Motor neuron (in vitro differentiated cells): Measurements from ENCODE around the gene GPANK1. TPM values are rescaled to one million over a fixed set of nuclear protein-coding genes. Genes with fewer than 3 reads are reported as not detected.
A peak's percentile ranks its signal among the peaks of the same experiment; 100 is the strongest.
"Not testable (repeated sequence)": the region's sequence is repeated elsewhere in the genome, so short reads cannot be mapped to it uniquely, and the experiment has no call there.

Source experiments
- ATAC-seq, 8 experiments: fragments of 200-7000 bp; cut with Tn5 transposase; replicated peaks in 6 of 8; 2 replicates each; pipeline ENCODE4 v1.8.0; 2021; ENCODE audit warnings: mild to moderate bottlenecking in 8 of 8, moderate library complexity in 8 of 8
- H3K27ac ChIP-seq, 2 donors: fragments of 250-450 bp; sonication (Bioruptor Pico); 2 replicates each; pipeline ENCODE4 v1.9.0; 2021; ENCODE audit warnings: antibody characterized with exemption in 2 of 2, mild to moderate bottlenecking in 2 of 2, moderate library complexity in 1 of 2
- H3K4me1 ChIP-seq, 2 donors: fragments of 250-450 bp; sonication (Bioruptor Pico); replicated peaks in 1 of 2; 2 replicates each; pipeline ENCODE4 v1.6.1; 2021; ENCODE audit warnings: antibody characterized with exemption in 2 of 2, mild to moderate bottlenecking in 2 of 2, moderate library complexity in 1 of 2
- H3K4me3 ChIP-seq, 5 donors: fragments of 250-450 bp; sonication (Bioruptor Pico); 2 replicates each; pipeline ENCODE4 v1.9.0; 2021; ENCODE audit warnings: antibody characterized with exemption in 5 of 5, mild to moderate bottlenecking in 5 of 5, moderate library complexity in 4 of 5
- WGBS, 10 experiments: fragments of 450-650 bp; shearing (Covaris generic); methylation state at CpG; one replicate each; pipeline ENCODE4 v1.0.0; 2022; 5-methylcytosine and 5-hydroxymethylcytosine counted together
- in situ Hi-C, 9 experiments: fragments of 400-800 bp; cut with MboI; loops; one replicate each; pipeline ENCODE4 v1.15.0; 2021; ENCODE audit warnings: low sequenced_read_pairs in 9 of 9, low pct_unique_long_range_greater_than_20kb in 2 of 9; ENCODE audit not compliant: unreplicated experiment in 9 of 9
- total RNA-seq, 8 experiments: library from RNA; unstranded; fragments of 300-600 nt; gene quantifications; 2 replicates each; pipeline versions ENCODE4 v1.2.3 to v1.2.4, GENCODE V29; 2022

The GPANK1 gene
- 10 to 100 TPM; 15.2 to 27.2 (median 22.0) TPM for total RNA-seq

GRCh38 chr6:31664790-31665500, at the start of gene GPANK1:
GPANK1 (minus strand) TSS chr6:31664997; CDS start chr6:31664478, 519 bp downstream.
- in situ Hi-C loops: loop anchor here in 1 of 9 experiments (25.0 kb wide), 1 partner anchor 172 kb away; the partner anchor contains the start of gene HSPA1B
- WGBS, 10 experiments: 0 to 3% (median 0%) methylated on average over 6 to 23 of the region's 39 CpGs; no CpG with 5 or more reads in 3 of the 10 experiments
- peak; percentile 15 to 47 (median 39) for ATAC-seq
- Histone ChIP-seq H3K4me3 (peak within 1 kb of the TSS; percentile 60 to 93 (median 84)), H3K4me1 (peaks cover 11 to 19% of the 10 kb centered on the region in 2 donors), H3K27ac (peak within 1 kb of the TSS; percentile 93 to 96)

DNA sequence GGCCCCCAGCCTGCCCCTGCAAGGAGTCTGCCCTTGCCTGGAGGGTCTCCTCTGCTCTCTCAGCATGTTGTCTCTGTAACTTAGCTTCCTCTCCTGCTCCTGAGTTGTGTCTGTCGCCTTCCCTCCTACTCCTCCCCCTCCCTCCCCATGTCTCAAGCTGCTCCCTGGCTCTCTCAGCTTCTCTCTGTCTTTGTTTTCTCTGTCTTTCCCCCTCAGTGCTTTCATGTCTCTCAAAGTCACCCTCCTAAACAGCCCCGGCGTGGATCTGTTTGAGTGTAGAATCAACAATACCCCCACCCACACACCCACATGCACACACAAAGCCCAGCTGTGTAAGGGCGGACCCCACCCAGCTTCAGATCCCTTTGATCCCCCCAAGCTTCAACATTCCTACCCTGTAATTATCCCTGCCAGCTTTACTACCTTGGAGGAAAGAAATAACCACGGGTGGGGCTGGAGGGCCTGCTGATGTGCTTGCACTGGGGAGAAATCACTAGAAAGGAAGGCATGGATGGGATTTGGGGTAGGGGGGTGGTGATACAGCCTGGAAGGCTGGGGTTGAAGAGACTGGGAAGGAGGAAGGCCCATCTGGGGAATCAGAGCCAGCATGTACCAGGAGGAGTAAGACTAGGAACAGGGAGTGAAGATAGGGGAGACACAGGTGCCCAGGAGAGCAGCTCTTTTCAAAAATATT, 49.3 kb upstream of the GPANK1 start:
- Histone ChIP-seq H3K27ac (no peak overlapping the region), H3K4me3 (no peak overlapping the region), H3K4me1 (peaks cover 9 to 12% of the 10 kb centered on the region in 2 donors)
- 0 to 17% (median 0%) methylated on average over 1 of the region's 5 CpGs; no CpG with 5 or more reads in 7 of the 10 experiments for WGBS, 10 experiments
- in situ Hi-C loops: no loop called here
- peak; percentile 34 to 82 (median 68) for ATAC-seq

GRCh38 chr6:31713465-31713864, 48.7 kb upstream of the GPANK1 start:
- in situ Hi-C loops: no loop called here
- no peak for ATAC-seq
- H3K4me1 ChIP-seq: peaks cover 9 to 12% of the 10 kb centered on the region in 2 donors
- 43 to 86% (median 75%) methylated on average over 1 to 2 of the region's 4 CpGs; no CpG with 5 or more reads in 4 of the 10 experiments for WGBS, 10 experiments
- no peak overlapping the region for H3K27ac ChIP-seq
- H3K4me3 ChIP-seq: no peak overlapping the region

DNA sequence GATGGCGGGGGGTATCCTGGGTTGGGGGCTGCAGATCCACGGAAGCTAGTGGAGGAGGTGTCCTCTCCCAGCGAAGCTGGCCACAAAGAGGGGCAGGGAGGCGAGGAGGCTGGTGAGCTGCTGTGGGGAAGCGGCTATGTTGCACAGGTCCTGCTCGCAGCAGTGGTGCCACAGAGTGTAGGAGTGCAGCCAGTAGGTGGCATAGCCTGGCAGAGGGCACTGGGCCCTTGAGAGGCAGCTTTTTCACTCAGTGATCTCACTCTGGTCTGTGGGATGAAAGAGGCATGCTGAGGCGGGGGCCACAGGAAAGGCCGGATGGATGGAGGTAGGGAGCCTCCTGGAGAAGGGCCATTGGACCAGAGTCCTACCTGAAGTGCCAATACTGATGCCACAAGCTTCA, 47.5 kb upstream of the GPANK1 start:
- WGBS, 10 experiments: 88 to 100% (median 93%) methylated on average over 1 to 6 of the region's 8 CpGs; no CpG with 5 or more reads in 6 of the 10 experiments
- in situ Hi-C loops: no loop called here
- Histone ChIP-seq H3K27ac (no peak overlapping the region), H3K4me1 (peaks cover 9 to 12% of the 10 kb centered on the region in 2 donors), H3K4me3 (no peak overlapping the region)
- ATAC-seq: peak in 2 of 8 experiments; percentile 17 to 49

GRCh38 chr6:31711233-31711632, 46.4 kb upstream of the GPANK1 start:
- in situ Hi-C loops: no loop called here
- WGBS, 10 experiments: 53 to 87% (median 68%) methylated on average over 3 to 4 of the region's 8 CpGs; no CpG with 5 or more reads in 7 of the 10 experiments
- no peak for ATAC-seq
- H3K4me3 ChIP-seq: no peak overlapping the region
- peaks cover 9 to 12% of the 10 kb centered on the region in 2 donors for H3K4me1 ChIP-seq
- H3K27ac ChIP-seq: no peak overlapping the region

DNA sequence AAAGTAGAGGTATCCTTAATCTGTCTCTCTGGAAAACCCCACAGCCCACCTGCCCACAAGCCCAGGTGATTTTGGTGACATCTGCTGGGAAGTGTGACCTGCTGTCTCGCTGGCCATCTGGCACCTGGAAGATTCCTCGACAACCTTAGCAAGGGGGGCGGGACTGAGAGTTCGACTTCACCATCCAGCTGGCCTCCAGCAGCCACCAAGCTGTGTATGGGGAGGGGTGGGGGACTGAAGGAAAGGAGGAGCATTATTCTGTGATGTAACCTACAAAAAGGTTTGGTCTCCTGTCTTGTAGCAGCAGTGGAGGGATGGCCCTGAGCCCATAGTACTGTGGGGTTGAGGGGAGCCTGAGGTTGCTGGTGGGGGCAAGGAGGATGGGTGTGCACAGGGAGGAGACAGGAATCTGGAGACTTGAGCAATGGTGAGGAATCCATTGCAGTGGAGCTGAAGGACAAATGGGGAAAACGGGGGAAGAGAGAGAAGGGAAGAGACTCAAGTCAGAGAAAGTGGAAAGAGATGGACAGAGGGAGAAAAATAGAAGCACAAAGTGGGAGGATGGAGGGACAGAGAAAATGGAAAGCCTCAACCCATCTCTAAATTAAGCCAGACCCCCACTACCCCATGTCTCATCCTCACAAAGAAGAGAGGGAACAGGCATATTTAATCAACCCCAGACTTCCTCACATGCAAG, 45.9 kb upstream of the GPANK1 start:
- no peak overlapping the region for H3K4me3 ChIP-seq
- 0 to 71% (median 50%) methylated on average over 1 to 3 of the region's 5 CpGs; no CpG with 5 or more reads in 5 of the 10 experiments for WGBS, 10 experiments
- no peak overlapping the region for H3K27ac ChIP-seq
- ATAC-seq: no peak
- peaks cover 9 to 12% of the 10 kb centered on the region in 2 donors for H3K4me1 ChIP-seq
- in situ Hi-C loops: no loop called here

DNA sequence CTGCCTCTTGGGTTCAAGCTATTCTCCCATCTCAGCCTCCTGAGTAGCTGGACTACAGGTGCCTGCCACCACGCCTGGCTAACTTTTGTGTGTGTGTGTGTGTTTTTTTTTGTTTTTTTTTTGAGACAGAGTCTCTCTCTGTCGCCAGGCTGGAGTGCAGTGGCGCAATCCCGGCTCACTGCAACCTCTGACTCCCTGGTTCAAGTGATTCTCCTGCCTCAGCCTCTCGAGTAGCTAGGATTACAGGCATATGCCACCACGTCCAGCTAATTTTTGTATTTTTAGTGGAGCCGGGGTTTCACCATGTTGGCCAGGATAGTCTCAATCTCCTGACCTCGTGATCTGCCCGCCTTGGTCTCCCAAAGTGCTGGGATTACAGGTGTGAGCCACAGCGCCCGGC, 44.4 kb upstream of the GPANK1 start:
- 67 to 100% (median 90%) methylated on average over 3 to 6 of the region's 11 CpGs; no CpG with 5 or more reads in 6 of the 10 experiments for whole genome bisulfite sequencing, 10 experiments
- in situ Hi-C loops, ATAC-seq, H3K4me3 ChIP-seq, H3K27ac ChIP-seq, H3K4me1 ChIP-seq: not testable (repeated sequence)

DNA sequence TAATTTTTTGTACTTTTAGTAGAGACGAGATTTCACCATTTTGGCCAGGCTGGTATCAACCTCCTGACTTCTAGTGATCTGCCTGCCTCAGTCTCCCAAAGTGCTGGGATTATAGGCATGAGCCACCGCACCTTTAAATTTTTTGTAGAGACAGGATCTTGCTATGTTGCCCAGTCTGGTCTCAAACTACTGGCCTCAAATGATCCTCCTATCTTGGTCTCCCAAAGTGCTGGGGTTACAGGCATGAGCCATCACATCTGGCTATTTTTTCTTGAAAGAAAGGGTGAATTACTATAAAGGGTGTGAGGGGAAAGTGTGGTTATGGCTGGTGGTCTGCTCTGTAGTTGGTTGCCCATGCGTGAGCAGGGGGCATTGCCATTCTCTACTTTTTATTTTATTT, 43.4 kb upstream of the GPANK1 start:
- Histone ChIP-seq H3K4me3 (no peak overlapping the region), H3K4me1 (no peaks in the 10 kb centered on the region), H3K27ac (no peak overlapping the region)
- in situ Hi-C loops: no loop called here
- whole genome bisulfite sequencing, 10 experiments: 33 to 100% (median 80%) methylated on average over 1 to 3 of the region's 3 CpGs; no CpG with 5 or more reads in 3 of the 10 experiments
- ATAC-seq: no peak

DNA sequence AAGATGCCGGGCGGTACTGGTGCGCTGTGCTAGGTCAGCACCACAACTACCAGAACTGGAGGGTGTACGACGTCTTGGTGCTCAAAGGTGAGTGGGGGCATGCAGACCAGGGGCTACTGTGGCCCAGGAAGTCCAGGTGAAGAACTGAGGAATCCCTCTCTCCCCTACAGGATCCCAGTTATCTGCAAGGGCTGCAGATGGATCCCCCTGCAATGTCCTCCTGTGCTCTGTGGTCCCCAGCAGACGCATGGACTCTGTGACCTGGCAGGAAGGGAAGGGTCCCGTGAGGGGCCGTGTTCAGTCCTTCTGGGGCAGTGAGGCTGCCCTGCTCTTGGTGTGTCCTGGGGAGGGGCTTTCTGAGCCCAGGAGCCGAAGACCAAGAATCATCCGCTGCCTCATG, 42.9 kb upstream of the GPANK1 start:
- Histone ChIP-seq H3K4me3 (no peak overlapping the region), H3K4me1 (no peaks in the 10 kb centered on the region), H3K27ac (no peak overlapping the region)
- WGBS, 10 experiments: 68 to 83% methylated on average over 2 to 6 of the region's 10 CpGs; no CpG with 5 or more reads in 8 of the 10 experiments
- no peak for ATAC-seq
- in situ Hi-C loops: no loop called here

DNA sequence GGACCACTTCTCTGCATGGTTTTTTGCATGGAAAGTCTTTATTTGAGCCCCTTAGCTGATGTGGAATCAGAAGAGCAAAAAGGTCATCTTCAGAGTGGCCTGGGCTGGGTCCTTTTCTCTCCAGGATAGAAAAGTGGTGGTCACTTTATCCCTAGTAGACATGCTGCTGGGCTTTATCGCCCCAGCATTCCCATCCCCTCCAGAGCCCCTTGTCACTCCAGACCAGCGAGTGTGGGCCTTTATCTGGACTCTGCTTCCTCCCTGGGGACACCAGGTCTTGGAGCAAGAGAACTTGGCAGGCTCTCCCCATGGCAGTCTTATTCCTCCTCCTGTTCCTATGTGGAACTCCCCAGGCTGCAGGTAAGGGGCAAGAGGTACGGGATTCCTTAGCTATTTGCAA, 41.8 kb upstream of the GPANK1 start, which contains the start of gene LY6G6F:
Gene LY6G6F (plus strand): TSS at position 268 of the 400 bp plus-strand sequence. CDS start 41 bp downstream, at position 309.
- in situ Hi-C loops: no loop called here
- no peak for ATAC-seq
- Histone ChIP-seq H3K27ac (no peak within 1 kb of the TSS), H3K4me3 (no peak within 1 kb of the TSS), H3K4me1 (peaks cover under 1 to 4% of the 10 kb centered on the region in 2 donors)
- 20 to 86% (median 57%) methylated on average over 1 to 2 of the region's 3 CpGs; no CpG with 5 or more reads in 5 of the 10 experiments for WGBS, 10 experiments

- Histone ChIP-seq H3K4me1 (peaks cover 8 to 10% of the 10 kb centered on the region in 2 donors), H3K27ac (no peak overlapping the region), H3K4me3 (no peak overlapping the region)
- in situ Hi-C loops: no loop called here
- WGBS, 10 experiments: 37 to 100% (median 89%) methylated on average over 3 to 6 of the region's 6 CpGs; no CpG with 5 or more reads in 1 of the 10 experiments
- ATAC-seq: no peak
Measured at GRCh38 chr6:31705931-31706330, 41.1 kb upstream of the GPANK1 start.

- Histone ChIP-seq H3K4me1 (peaks cover 10% of the 10 kb centered on the region in 2 donors), H3K27ac (peak within 1 kb of the TSS; percentile 92 to 95), H3K4me3 (peak within 1 kb of the TSS; percentile 67 to 93 (median 85))
- 0 to 7% (median 2%) methylated on average over 3 to 37 of the region's 54 CpGs for WGBS, 10 experiments
- in situ Hi-C loops: no loop called here
- peak; percentile 94 to 98 (median 96) for ATAC-seq
Measured at GRCh38 chr6:31702819-31703716, 38.3 kb upstream of the GPANK1 start, which contains the start of gene ABHD16A. ABHD16A (minus strand) TSS chr6:31703324; CDS start chr6:31703281, 43 bp downstream.
